Measurements from ENCODE around the gene ANO6.

ANO6 gene

DNA sequence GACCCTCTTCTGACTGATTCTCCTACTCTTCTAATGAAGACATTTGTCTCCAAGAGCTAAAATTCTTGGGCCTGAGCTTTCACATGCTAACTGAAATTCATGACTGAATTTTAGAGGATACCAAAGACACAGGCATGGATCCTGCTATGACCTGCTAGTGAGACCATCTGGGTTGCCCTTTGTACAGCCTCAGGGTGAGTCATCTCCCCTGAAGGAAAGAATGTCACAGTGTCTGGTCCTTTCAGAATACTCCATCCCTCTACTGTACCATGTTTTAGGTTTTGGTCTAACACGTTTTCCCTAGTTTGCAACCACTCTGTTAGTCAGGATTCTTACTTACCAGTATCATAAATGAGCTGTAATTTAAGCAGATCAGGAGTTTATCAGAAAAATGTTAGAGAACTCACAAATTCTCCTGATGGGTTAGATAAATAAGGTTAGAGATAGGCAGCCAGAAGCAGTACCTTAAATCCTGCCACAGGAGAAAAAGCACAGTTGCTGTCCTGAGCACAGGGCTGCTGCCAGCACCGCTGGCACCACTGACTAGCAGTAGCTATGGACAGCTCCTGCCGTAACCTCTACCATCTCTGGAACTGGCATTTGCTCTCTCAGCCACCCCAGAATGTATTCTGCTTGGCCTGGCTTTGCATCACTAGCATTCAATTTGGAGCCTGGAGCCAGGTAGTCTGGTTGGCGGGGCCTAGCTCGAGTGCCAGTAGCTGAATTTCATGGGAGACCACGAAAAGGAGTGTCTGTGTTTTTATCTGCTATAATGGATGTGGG, 127.6 kb downstream of the ANO6 start:
- TF ChIP-seq, protein P1, sequence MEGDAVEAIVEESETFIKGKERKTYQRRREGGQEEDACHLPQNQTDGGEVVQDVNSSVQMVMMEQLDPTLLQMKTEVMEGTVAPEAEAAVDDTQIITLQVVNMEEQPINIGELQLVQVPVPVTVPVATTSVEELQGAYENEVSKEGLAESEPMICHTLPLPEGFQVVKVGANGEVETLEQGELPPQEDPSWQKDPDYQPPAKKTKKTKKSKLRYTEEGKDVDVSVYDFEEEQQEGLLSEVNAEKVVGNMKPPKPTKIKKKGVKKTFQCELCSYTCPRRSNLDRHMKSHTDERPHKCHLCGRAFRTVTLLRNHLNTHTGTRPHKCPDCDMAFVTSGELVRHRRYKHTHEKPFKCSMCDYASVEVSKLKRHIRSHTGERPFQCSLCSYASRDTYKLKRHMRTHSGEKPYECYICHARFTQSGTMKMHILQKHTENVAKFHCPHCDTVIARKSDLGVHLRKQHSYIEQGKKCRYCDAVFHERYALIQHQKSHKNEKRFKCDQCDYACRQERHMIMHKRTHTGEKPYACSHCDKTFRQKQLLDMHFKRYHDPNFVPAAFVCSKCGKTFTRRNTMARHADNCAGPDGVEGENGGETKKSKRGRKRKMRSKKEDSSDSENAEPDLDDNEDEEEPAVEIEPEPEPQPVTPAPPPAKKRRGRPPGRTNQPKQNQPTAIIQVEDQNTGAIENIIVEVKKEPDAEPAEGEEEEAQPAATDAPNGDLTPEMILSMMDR (conservative IDR thresholded peaks at IDR 0.05; ENCODE audit: low read depth, low read length): no peak
- no peak for DNase-seq (ENCODE audit: low read depth)
- H3K4me3 ChIP-seq (ENCODE audit: low read length): no peak overlapping the region

DNA sequence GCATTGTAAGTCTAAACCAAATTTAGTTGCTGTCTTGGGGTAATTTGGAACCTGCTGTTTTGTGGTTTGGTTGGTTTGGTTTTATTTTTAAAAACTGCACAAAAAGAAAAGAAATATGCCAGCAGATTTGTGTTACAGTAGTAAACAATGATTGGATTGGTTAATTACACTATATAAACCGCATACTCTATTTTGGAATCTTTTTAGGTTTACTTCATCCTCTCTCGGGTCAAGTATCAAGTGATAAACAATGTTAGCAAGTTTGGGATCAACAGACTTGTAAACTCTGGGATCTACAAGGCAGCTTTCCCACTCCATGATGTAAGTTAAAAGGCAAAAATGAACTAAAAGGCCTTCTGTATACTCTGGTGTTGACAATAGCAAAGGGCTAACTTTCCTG, 132.4 kb downstream of the ANO6 start:
- DNase-seq (ENCODE audit: low read depth): no peak
- TF ChIP-seq, protein P1 (conservative IDR thresholded peaks at IDR 0.05; ENCODE audit: low read depth, low read length): no peak
- no peak overlapping the region for H3K4me3 ChIP-seq (ENCODE audit: low read length)

DNA sequence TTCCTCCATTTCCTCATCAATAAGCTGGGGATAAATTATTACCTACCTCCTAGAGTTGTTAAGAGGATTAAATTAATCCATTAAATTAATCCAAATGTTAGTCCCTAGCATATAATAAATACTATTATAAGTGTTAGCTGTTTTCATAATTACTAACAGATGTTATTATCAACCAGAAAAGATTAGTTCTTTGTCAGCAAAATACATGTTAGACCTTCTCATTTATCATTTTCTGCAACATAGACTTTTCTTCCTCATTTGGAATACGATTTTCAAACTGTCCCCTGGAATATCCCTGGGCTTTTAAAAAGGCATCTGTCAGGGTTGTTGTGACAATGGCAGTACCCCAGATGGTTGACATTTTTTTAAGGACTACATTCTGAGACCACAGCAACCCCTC, 133.1 kb downstream of the ANO6 start:
- DNase-seq (ENCODE audit: low read depth): no peak
- H3K4me3 ChIP-seq (ENCODE audit: low read length): no peak overlapping the region
- TF ChIP-seq, protein P1 (conservative IDR thresholded peaks at IDR 0.05; ENCODE audit: low read depth, low read length): no peak

DNA sequence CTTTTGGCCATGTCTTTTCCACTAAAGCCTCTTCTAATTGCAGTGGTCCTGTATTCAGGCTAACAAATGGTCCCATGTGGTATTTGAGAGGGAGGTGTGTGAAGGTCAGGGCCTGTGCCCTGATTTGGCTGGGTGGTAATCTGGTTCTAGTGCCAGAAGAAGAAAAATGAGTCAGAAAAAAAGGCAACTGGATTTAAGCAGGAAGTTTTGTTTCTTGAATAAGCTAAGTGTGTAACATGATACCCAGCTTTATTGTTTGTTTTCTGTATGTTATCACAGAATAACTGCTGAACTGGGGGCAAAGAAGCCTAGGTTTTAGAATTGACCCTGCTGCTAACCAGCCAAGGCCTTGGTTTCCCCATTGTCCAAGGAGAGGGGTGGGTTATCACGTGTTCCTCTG, 134.0 kb downstream of the ANO6 start:
- TF ChIP-seq, protein P1 (conservative IDR thresholded peaks at IDR 0.05; ENCODE audit: low read depth, low read length): no peak
- no peak overlapping the region for H3K4me3 ChIP-seq (ENCODE audit: low read length)
- peak; percentile 6 for DNase-seq (ENCODE audit: low read depth)

DNA sequence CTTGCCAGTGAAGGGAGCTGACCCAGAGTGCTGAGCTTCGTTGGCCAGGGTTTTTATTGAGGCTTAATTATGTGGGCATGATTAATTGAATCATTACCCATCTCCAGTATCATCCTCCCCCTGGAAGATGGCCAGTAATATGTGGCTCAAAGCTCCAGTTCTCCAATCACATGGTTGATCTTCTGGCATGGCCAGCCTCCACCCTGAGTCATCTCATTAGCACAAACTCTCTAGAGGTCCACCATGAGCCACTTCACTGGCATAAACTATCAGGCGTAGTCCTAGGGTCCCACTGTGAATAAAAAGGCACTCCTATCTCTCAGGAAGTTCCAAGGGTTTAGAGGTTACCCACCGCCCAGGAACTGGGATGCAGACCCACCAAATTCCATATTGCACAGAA, 135.0 kb downstream of the ANO6 start:
- TF ChIP-seq, protein P1 (conservative IDR thresholded peaks at IDR 0.05; ENCODE audit: low read depth, low read length): no peak
- no peak overlapping the region for H3K4me3 ChIP-seq (ENCODE audit: low read length)
- DNase-seq (ENCODE audit: low read depth): no peak

DNA sequence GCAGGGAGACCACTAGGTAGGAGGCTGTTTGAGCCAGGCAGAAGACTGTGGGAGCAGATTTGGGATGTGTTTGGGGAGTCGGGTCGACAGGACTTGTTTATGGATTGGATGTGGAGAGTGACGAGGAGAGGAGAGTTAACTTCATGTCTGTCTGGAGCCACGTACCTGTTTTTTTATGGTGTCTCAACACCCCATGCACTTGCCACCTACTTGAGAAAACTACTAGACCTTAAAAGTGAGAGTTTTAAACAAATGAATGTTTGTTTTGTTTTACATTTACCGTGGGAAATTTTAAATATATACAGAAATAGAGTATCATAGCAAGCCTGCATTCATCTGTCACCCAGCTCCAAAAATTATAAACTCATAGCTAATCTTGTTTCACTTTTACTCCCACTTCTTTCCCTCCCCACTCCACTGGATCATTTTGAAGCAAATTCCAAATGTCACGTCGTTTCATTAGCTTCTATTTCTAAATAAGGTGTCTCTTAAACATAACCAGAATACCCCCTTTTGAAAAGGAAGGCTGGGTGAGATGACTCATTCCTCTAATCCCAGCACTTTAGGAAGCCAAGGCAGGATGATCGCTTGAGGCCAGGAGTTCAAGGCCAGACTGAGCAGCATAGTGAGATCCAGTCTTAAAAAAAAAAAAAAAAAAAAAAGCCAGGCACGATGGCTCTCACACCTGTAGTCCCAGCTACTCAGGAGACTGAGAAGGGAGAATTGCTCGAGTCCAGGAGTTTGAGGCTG, 136.2 kb downstream of the ANO6 start:
- no peak for DNase-seq (ENCODE audit: low read depth)
- TF ChIP-seq, protein P1 (conservative IDR thresholded peaks at IDR 0.05; ENCODE audit: low read depth, low read length): no peak
- no peak overlapping the region for H3K4me3 ChIP-seq (ENCODE audit: low read length)

DNA sequence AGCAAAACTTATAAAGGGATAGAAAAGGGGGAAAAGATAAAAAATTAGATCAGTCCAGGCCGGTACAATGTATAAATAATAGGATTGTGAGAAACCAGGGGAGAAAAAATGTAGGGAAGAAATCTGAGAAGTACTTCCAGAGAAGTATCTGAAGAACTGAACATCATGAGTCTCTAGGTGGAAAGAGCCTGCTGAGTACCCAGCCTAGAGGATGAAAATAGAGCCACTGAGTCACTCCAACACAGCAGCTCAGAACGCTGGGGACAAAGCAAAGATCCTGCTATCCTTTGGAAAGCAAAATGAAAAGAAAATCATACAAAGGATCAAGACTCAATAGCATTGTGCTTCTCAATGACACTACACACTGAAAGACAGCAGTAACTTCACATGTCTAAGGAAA, 138.0 kb downstream of the ANO6 start:
- no peak for DNase-seq (ENCODE audit: low read depth)
- TF ChIP-seq, protein P1 (conservative IDR thresholded peaks at IDR 0.05; ENCODE audit: low read depth, low read length): no peak
- no peak overlapping the region for H3K4me3 ChIP-seq (ENCODE audit: low read length)
